NCI-H460 (cell line): Measurements from ENCODE around the gene ZNF316. TPM values are rescaled to one million over a fixed set of nuclear protein-coding genes. Genes with fewer than 3 reads are reported as not detected.
"Not testable (repeated sequence)": the region's sequence is repeated elsewhere in the genome, so short reads cannot be mapped to it uniquely, and the experiment has no call there.

Source experiments
- DNase-seq: peaks from one replicate; pipeline ENCODE4 v3.0.0-alpha.2; 2016; ENCODE audit warnings: low read depth; ENCODE audit errors: extremely low read depth
- total RNA-seq: library from RNA; depleted of rRNA; stranded (reverse); fragments of >200 nt; shearing (Covaris generic); gene quantifications from 2 replicates; pipeline ENCODE4 v1.2.3, GENCODE V29; 2014

ZNF316 gene
- total RNA-seq, 1 experiment from 2014 or later = 9.8 TPM

- DNase-seq = no peak
Observed at GRCh38 chr7:6646465-6646864, 9.3 kb downstream of the ZNF316 start.

- DNase-seq = no peak
Observed at GRCh38 chr7:6647080-6647479, 10.0 kb downstream of the ZNF316 start.

GRCh38 chr7:6647541-6647940, 10.4 kb downstream of the ZNF316 start:
- no peak for DNase-seq

- no peak for DNase-seq
Observed at GRCh38 chr7:6648066-6648814, 11.1 kb downstream of the ZNF316 start.

GRCh38 chr7:6648815-6649104, 11.6 kb downstream of the ZNF316 start:
- no peak for DNase-seq

- no peak for DNase-seq
Observed at GRCh38 chr7:6649241-6649961, 12.3 kb downstream of the ZNF316 start.

GRCh38 chr7:6650086-6650485, 13.0 kb downstream of the ZNF316 start:
- no peak for DNase-seq

GRCh38 chr7:6650521-6651011, 13.4 kb downstream of the ZNF316 start:
- no peak for DNase-seq

- DNase-seq = no peak
Observed at GRCh38 chr7:6651851-6652445, 14.8 kb downstream of the ZNF316 start.

GRCh38 chr7:6652446-6653011, 15.4 kb downstream of the ZNF316 start:
- no peak for DNase-seq

- DNase-seq = no peak
Observed at GRCh38 chr7:6653071-6654003, 16.2 kb downstream of the ZNF316 start.

GRCh38 chr7:6654113-6654841, 17.2 kb downstream of the ZNF316 start:
- no peak for DNase-seq

- DNase-seq = no peak
Observed at GRCh38 chr7:6654842-6655610, 17.9 kb downstream of the ZNF316 start.

GRCh38 chr7:6655636-6656385, 18.7 kb downstream of the ZNF316 start:
- no peak for DNase-seq

- DNase-seq = no peak
Observed at GRCh38 chr7:6656413-6656812, 19.3 kb downstream of the ZNF316 start.

- no peak for DNase-seq
Observed at GRCh38 chr7:6658618-6659345, 21.7 kb downstream of the ZNF316 start.

GRCh38 chr7:6670851-6671250, 33.7 kb downstream of the ZNF316 start:
- DNase-seq = not testable (repeated sequence)
